Measurements from ENCODE around the gene PGM2. TPM values are rescaled to one million over a fixed set of nuclear protein-coding genes. Genes with fewer than 3 reads are reported as not detected.
"Not testable (repeated sequence)": the region's sequence is repeated elsewhere in the genome, so short reads cannot be mapped to it uniquely, and the experiment has no call there.

PGM2 gene
- total and polyA plus RNA-seq, 2 experiments from 2014 or later, result 11.2 to 17.9 TPM

DNA sequence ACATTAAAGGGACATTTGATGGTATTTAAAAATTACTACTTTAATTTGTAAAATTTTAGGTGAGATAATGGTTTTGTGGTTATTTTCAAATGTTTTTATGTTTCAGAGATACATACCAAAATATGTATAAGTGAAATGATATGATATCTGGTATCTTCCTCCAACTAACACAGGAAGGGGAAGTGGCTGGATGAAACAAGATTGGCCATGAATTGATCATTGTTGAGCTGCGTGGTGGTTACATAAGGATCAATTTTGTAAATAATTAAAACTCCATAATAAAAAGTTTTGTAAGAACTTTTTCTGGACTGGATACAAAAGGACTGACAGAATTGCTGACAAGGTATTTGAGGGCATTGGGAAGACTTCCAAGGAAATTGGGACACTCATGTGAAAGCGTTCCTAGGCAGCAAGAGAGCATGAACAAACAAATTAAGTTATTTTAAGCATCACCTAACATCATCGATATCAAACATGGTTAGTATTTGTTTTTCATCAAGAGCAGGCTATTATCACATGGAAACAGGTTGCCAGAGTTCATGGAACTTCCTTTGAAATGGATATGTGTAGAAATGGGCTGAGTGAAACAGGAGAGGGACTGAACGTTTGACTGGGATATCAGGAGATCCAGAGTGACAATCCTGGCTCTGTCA, 4.4 kb upstream of the PGM2 start:
- Histone ChIP-seq H3F3A (ENCODE audit: insufficient read depth) (no peaks in the 10 kb centered on the region), H3K36me3 (ENCODE audit: low read depth) (no peaks in the 10 kb centered on the region), H3K4me3 (no peak overlapping the region), H3K4me1 (ENCODE audit: insufficient read depth) (0 out of 2 replicates have a peak, but pooled peaks cover 4% of the 10 kb centered on the region), H3K27me3 (replicated peaks; ENCODE audit: insufficient read depth) (no peaks in the 10 kb centered on the region), H3K9ac (no peak overlapping the region), H3K9me2 (ENCODE audit: insufficient read depth) (no peaks in the 10 kb centered on the region), H4K20me1 (ENCODE audit: insufficient read depth) (no peaks in the 10 kb centered on the region), H3K27ac (no peak overlapping the region), H3K79me2 (ENCODE audit: insufficient read depth) (no peaks in the 10 kb centered on the region), H3K9me3 (ENCODE audit: low read depth) (no peaks in the 10 kb centered on the region), H2AFZ (no peak overlapping the region), H3K4me2 (ENCODE audit: unreplicated experiment) (no peak overlapping the region)
- DNase-seq, result no peak
- in situ Hi-C loops (cut with MboI), result no loop called here
- WGBS, 2 experiments (ENCODE audit: low coverage in 1 of 2, low lambda C conversion rate in 2 of 2, missing lambda C conversion rate in 2 of 2), result 16 to 17% methylated on average over 4 of the region's 4 CpGs
- TF ChIP-seq EZH2phosphoT487 (IDR thresholded peaks at IDR 0.05; ENCODE audit: insufficient read depth, low read depth), result no peak
- no peak for TF ChIP-seq EZH2 (IDR thresholded peaks at IDR 0.05; ENCODE audit: insufficient read depth, poor library complexity, severe bottlenecking)

DNA sequence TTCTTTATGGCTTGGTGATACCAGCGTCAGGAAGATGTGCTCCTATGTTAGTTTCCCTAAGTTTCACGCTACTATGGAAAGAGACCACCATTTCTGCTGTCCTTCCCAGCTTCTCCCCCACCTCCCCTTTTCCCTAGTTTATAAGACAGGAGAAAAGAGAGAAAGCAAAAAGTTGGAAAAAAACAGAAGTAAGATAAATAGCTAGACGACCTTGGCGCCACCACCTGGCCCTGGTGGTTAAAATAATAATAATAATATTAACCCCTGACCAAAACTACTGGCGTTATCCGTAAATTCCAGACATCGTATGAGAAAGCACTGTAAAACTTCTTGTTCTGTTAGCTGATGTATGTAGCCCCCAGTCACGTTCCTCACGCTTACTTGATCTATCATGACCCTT, 985 bp upstream of the PGM2 start:
- H3K27ac ChIP-seq, DNase-seq: not testable (repeated sequence)

DNA sequence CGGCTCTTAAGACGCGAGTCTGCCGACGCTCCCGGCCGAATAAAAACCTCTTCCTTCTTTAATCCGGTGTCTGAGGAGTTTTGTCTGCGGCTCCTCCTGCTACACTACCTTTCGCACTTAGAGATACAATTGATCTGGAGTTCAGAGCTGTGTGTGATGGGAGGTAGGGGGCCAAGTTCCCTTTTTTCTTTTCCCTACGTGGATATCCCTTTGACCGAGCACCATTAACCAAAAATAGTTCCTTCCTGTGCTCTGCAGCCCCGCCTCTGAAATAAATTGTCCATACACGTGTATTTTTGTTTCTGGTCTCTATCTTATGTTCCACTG, 555 bp upstream of the PGM2 start:
- no peak for DNase-seq
- no peaks in the 10 kb centered on the region for H4K20me1 ChIP-seq (ENCODE audit: insufficient read depth)
- no peaks in the 10 kb centered on the region for H3K27me3 ChIP-seq (replicated peaks; ENCODE audit: insufficient read depth)
- peak overlapping the region; percentile 72 for H3K9ac ChIP-seq
- no peak for TF ChIP-seq EZH2phosphoT487 (IDR thresholded peaks at IDR 0.05; ENCODE audit: insufficient read depth, low read depth)
- no peak for TF ChIP-seq EZH2 (IDR thresholded peaks at IDR 0.05; ENCODE audit: insufficient read depth, poor library complexity, severe bottlenecking)
- peak overlapping the region; percentile 66 for H3K4me2 ChIP-seq (ENCODE audit: unreplicated experiment)
- H3K9me2 ChIP-seq (ENCODE audit: insufficient read depth), result no peaks in the 10 kb centered on the region
- peak overlapping the region; percentile 95 for H2AFZ ChIP-seq
- no peaks in the 10 kb centered on the region for H3K79me2 ChIP-seq (ENCODE audit: insufficient read depth)
- H3F3A ChIP-seq (ENCODE audit: insufficient read depth), result no peaks in the 10 kb centered on the region
- no peaks in the 10 kb centered on the region for H3K36me3 ChIP-seq (ENCODE audit: low read depth)
- no peak overlapping the region for H3K27ac ChIP-seq
- H3K9me3 ChIP-seq (ENCODE audit: low read depth), result no peaks in the 10 kb centered on the region
- 1% methylated on average over 14 of the region's 14 CpGs for WGBS, 2 experiments (ENCODE audit: low coverage in 1 of 2, low lambda C conversion rate in 2 of 2, missing lambda C conversion rate in 2 of 2)
- in situ Hi-C loops (cut with MboI), result no loop called here
- peak overlapping the region; percentile 86 for H3K4me3 ChIP-seq
- 0 out of 2 replicates have a peak, but pooled peaks cover 4% of the 10 kb centered on the region for H3K4me1 ChIP-seq (ENCODE audit: insufficient read depth)

More for the DNA sequence above, 985 bp upstream of the PGM2 start:
- H3K4me1 ChIP-seq (ENCODE audit: insufficient read depth); in situ Hi-C loops (cut with MboI); H3K27me3 ChIP-seq (replicated peaks; ENCODE audit: insufficient read depth); H3K9me2 ChIP-seq (ENCODE audit: insufficient read depth); H3K9me3 ChIP-seq (ENCODE audit: low read depth); H3F3A ChIP-seq (ENCODE audit: insufficient read depth); H4K20me1 ChIP-seq (ENCODE audit: insufficient read depth); H3K79me2 ChIP-seq (ENCODE audit: insufficient read depth); H3K36me3 ChIP-seq (ENCODE audit: low read depth): not testable (repeated sequence)
- Histone ChIP-seq H3K4me2 (ENCODE audit: unreplicated experiment) (peak overlapping the region; percentile 66), H2AFZ (peak overlapping the region; percentile 95), H3K4me3 (peak overlapping the region; percentile 86), H3K9ac (peak overlapping the region; percentile 72)
- 14 to 16% methylated on average over 9 of the region's 9 CpGs for WGBS, 2 experiments (ENCODE audit: low coverage in 1 of 2, low lambda C conversion rate in 2 of 2, missing lambda C conversion rate in 2 of 2)

DNA sequence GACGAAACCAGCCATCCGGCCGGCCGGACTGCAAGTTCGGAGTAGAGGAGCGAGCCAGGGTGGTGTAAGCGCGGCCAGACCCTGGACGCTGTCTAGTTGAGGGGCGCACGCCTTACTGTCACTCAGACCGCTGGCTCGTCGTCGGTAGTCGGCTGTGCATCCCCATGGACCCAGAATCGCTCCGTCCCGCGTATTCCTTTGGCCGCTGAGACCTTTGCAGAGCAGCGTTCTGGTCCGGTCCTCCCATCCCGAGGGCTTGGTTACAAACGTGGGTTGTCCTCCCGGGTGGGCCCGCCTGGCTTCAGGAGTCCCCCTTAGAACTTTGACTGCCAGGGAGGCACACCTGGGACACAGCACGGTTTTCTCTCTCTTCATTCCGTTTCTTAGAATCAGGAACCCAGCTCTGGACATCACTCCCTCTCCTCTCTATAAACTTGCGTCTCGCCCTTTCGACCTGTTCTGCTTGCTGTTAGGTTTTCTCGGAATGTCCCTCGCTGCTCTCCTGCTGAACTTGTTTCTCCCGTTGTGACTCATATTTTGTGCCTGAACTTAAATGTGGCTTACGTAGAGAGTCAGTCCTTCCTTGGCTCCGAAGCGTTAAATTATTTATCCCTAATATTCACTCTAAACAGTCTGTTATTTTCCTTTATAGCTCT, 672 bp downstream of the PGM2 start:
- no peaks in the 10 kb centered on the region for H3K9me3 ChIP-seq (ENCODE audit: low read depth)
- no peak overlapping the region for H3K27ac ChIP-seq
- H3K4me3 ChIP-seq, result peak overlapping the region; percentile 86
- TF ChIP-seq EZH2phosphoT487 (IDR thresholded peaks at IDR 0.05; ENCODE audit: insufficient read depth, low read depth), result no peak
- no peak for TF ChIP-seq EZH2 (IDR thresholded peaks at IDR 0.05; ENCODE audit: insufficient read depth, poor library complexity, severe bottlenecking)
- WGBS, 2 experiments (ENCODE audit: low coverage in 1 of 2, low lambda C conversion rate in 2 of 2, missing lambda C conversion rate in 2 of 2), result 11 to 17% methylated on average over 31 to 38 of the region's 38 CpGs
- H2AFZ ChIP-seq, result peak overlapping the region; percentile 95
- H3K9ac ChIP-seq, result peak overlapping the region; percentile 72
- no peaks in the 10 kb centered on the region for H3K36me3 ChIP-seq (ENCODE audit: low read depth)
- 0 out of 2 replicates have a peak, but pooled peaks cover 4% of the 10 kb centered on the region for H3K4me1 ChIP-seq (ENCODE audit: insufficient read depth)
- H3K4me2 ChIP-seq (ENCODE audit: unreplicated experiment), result peak overlapping the region; percentile 66
- in situ Hi-C loops (cut with MboI), result no loop called here
- peak; percentile 14 for DNase-seq
- no peaks in the 10 kb centered on the region for H3K9me2 ChIP-seq (ENCODE audit: insufficient read depth)
- H3K27me3 ChIP-seq (replicated peaks; ENCODE audit: insufficient read depth), result no peaks in the 10 kb centered on the region
- no peaks in the 10 kb centered on the region for H4K20me1 ChIP-seq (ENCODE audit: insufficient read depth)
- no peaks in the 10 kb centered on the region for H3F3A ChIP-seq (ENCODE audit: insufficient read depth)
- no peaks in the 10 kb centered on the region for H3K79me2 ChIP-seq (ENCODE audit: insufficient read depth)
